T-helper 2 cell treated with Interferon-gamma antibody and Interleukin-4, amounts not matched to agents 5 μg/mL and 100 μg/mL, for 36 hours (primary cell): ENCODE data around the gene FERMT3.

Experiments used
- DNase-seq: peaks from one replicate; pipeline ENCODE4 v3.0.0; 2021; ENCODE audit warnings: low spot score
- H3K27ac Mint-ChIP-seq: one replicate; pipeline ENCODE4 v1.8.0; 2021; ENCODE audit warnings: mild to moderate bottlenecking, mixed read lengths
- H3K27me3 Mint-ChIP-seq: one replicate; pipeline ENCODE4 v1.8.0; 2021; ENCODE audit warnings: low read depth, mixed read lengths
- H3K36me3 Mint-ChIP-seq: one replicate; pipeline ENCODE4 v1.8.0; 2021; ENCODE audit warnings: low read depth, mixed read lengths
- H3K4me1 Mint-ChIP-seq: one replicate; pipeline ENCODE4 v1.8.0; 2021; ENCODE audit warnings: low read depth, mixed read lengths
- H3K4me3 Mint-ChIP-seq: one replicate; pipeline ENCODE4 v1.8.0; 2022; ENCODE audit warnings: mild to moderate bottlenecking, moderate library complexity, mixed read lengths
- H3K9me3 Mint-ChIP-seq: one replicate; pipeline ENCODE4 v1.8.0; 2021; ENCODE audit warnings: mixed read lengths

The FERMT3 gene

DNA sequence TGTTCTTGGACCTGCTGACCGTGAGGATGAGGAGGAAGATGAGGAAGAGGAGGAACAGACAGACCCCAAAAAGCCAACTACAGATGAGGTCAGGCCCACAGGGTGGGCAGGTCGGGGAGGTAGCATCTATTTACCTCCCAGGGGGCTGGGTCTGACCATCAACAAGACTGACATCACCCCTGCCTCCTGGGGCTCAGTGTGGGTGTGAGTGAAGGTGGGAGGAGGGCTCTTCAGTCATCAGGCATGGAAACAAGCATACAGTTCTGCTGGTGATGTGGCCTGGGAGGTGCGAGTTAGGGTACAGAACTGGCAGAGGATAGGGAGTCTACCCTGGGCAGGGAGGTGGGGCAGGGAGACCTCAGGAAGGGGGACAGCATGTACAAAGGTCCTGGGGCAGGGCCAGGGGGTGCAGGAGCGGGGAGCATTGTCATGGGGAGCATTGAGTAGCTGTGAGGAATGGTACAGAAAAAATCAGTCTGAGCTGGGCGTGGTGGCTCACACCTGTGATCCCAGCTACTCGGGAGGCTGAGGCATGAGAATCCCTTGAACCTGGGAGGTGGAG lies 53.7 kb downstream of the FERMT3 start:
- Mint-ChIP-seq H3K4me1 (peaks cover 2% of the 10 kb centered on the region), H3K9me3 (no peaks in the 10 kb centered on the region), H3K4me3 (no peak overlapping the region), H3K27me3 (no peaks in the 10 kb centered on the region), H3K27ac (no peak overlapping the region), H3K36me3 (peaks cover 19% of the 10 kb centered on the region)
- DNase-seq: no peak

DNA sequence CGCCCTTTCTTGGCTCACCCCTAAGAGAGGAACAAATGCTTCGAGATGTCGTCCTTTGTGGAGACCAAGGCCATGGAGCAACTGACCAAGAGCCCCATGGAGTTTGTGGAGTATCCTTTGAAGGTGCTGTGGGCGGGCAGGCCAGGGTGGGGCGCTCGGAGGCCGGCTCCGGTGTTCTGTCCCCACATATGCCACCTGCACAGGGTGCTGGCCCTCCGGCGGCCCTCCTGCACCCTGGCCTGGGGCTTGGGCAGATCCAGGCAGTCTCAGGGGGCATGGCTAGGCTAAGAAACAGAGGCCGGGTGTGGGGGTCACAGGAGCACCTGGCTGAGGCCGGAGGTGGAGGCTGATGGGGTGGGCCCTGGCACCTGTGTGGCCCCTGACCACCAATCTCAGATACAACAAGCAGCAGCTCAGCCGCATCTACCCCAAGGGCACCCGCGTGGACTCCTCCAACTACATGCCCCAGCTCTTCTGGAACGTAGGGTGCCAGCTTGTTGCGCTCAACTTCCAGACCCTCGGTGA lies 55.1 kb downstream of the FERMT3 start:
- no peak for DNase-seq
- no peak overlapping the region for H3K27ac Mint-ChIP-seq
- peaks cover 2% of the 10 kb centered on the region for H3K4me1 Mint-ChIP-seq
- H3K4me3 Mint-ChIP-seq: no peak overlapping the region
- H3K36me3 Mint-ChIP-seq: peaks cover 21% of the 10 kb centered on the region
- no peaks in the 10 kb centered on the region for H3K27me3 Mint-ChIP-seq
- no peaks in the 10 kb centered on the region for H3K9me3 Mint-ChIP-seq

DNA sequence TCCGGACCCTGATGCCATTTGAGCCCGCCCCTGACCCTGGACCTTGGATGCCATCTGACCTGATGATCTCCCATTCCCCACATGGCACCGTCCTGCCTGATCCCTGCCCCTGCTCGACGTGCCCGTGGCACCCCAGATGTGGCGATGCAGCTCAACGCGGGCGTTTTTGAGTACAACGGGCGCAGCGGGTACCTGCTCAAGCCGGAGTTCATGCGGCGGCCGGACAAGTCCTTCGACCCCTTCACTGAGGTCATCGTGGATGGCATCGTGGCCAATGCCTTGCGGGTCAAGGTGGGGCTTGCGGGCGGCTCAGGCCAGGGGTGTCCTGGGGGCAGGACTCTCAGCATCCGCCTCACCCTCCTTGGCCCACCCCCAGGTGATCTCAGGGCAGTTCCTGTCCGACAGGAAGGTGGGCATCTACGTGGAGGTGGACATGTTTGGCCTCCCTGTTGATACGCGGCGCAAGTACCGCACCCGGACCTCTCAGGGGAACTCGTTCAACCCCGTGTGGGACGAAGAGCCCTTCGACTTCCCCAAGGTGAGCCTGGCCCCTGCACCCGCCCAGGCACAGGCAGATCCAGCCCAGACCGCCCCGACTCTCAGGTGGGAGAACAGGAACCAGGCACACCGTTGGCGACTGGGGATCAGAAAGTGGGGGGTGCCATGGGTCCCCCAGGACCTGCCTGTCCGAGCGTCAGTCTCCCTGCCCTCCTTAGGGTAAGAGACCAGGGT lies 55.9 kb downstream of the FERMT3 start:
- Mint-ChIP-seq H3K36me3 (peaks cover 21% of the 10 kb centered on the region), H3K27me3 (no peaks in the 10 kb centered on the region), H3K4me3 (no peak overlapping the region), H3K4me1 (peaks cover 2% of the 10 kb centered on the region), H3K27ac (no peak overlapping the region), H3K9me3 (no peaks in the 10 kb centered on the region)
- DNase-seq: no peak

DNA sequence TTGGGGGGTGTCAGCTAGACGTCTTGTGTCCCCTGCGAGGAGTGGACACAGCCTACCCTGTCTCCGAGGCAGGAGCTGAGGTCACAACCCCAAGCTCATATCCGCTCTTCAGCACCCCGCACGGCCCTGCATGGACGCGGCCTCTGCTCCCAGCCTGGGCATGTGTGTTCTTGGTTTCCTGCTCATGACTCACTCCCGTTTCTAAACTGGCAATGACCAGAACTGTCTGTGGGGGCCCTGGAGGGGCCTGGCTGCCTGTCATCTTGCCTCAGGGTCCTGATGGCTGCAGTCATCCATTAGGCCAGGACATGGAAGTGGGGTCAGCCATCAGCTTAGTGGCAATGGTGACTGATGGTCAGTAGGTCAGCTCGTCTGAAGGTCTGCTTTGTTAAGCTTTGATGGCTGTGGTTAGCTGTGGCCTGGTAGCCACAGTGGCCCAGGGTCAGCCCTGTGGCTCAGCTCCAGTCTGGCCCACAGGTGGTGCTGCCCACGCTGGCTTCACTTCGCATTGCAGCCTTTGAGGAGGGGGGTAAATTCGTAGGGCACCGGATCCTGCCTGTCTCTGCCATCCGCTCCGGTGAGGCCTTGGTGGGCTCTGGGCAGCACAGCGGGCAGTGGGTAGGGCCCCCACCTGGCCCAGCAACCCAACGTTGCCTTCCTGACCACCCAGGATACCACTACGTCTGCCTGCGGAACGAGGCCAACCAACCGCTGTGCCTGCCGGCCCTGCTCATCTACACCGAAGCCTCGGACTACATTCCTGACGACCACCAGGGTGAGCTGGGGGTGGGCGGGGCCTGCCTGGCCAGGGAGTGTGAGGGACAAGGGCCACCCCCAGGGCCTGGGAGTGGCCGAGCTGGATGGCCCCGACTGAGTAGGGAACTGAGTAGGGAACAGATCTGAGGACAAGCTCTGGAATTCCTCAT lies 56.8 kb downstream of the FERMT3 start:
- Mint-ChIP-seq H3K4me1 (peaks cover 9% of the 10 kb centered on the region), H3K36me3 (peaks cover 21% of the 10 kb centered on the region), H3K4me3 (no peak overlapping the region), H3K9me3 (no peaks in the 10 kb centered on the region), H3K27ac (no peak overlapping the region), H3K27me3 (no peaks in the 10 kb centered on the region)
- DNase-seq: no peak

DNA sequence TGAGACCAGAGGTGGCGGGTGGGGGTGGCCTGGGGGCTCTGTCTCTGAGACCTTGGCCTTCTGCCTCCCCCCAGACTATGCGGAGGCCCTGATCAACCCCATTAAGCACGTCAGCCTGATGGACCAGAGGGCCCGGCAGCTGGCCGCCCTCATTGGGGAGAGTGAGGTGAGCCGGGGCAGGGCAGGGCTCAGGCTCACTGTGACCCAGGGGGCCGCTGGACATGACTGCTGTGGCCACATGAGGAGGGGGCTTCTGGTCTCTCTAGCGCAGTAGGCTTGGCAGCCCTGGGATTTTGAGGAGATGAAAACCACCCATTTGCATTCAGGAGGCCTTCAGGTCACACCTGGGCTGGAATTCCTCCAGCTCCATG lies 57.4 kb downstream of the FERMT3 start:
- Mint-ChIP-seq H3K36me3 (peaks cover 19% of the 10 kb centered on the region), H3K9me3 (no peaks in the 10 kb centered on the region), H3K27me3 (no peaks in the 10 kb centered on the region)

DNA sequence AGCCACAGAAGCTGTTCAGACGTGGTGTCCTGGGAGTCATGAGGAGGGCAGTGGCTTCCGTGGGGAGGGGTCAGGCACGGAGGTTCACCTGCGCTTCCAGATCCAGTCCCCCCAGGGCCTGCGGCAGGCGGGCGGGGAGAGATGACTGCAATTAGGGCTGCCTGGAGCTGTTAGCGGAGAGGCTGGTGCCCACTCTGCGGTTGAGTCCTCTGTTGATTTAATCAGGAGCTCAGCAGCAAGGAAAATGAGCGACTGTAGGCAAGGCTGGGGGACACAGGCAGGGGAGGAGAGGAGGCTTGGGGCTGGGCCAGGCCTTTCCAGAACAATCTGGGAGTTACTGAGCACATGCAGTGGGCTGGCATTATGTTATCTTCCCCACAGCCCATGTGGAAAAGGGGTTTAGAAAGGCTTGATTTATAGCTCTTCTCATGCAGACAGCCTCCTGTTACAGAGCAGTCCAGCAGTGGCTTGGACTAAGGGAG lies 57.9 kb downstream of the FERMT3 start:
- DNase-seq: no peak
- no peaks in the 10 kb centered on the region for H3K27me3 Mint-ChIP-seq
- no peak overlapping the region for H3K4me3 Mint-ChIP-seq
- no peak overlapping the region for H3K27ac Mint-ChIP-seq
- H3K9me3 Mint-ChIP-seq: no peaks in the 10 kb centered on the region
- peaks cover 14% of the 10 kb centered on the region for H3K4me1 Mint-ChIP-seq
- H3K36me3 Mint-ChIP-seq: peaks cover 18% of the 10 kb centered on the region

More for the DNA sequence above, 57.4 kb downstream of the FERMT3 start:
- Mint-ChIP-seq H3K27ac (no peak overlapping the region), H3K4me1 (peaks cover 13% of the 10 kb centered on the region), H3K4me3 (no peak overlapping the region)
- no peak for DNase-seq

DNA sequence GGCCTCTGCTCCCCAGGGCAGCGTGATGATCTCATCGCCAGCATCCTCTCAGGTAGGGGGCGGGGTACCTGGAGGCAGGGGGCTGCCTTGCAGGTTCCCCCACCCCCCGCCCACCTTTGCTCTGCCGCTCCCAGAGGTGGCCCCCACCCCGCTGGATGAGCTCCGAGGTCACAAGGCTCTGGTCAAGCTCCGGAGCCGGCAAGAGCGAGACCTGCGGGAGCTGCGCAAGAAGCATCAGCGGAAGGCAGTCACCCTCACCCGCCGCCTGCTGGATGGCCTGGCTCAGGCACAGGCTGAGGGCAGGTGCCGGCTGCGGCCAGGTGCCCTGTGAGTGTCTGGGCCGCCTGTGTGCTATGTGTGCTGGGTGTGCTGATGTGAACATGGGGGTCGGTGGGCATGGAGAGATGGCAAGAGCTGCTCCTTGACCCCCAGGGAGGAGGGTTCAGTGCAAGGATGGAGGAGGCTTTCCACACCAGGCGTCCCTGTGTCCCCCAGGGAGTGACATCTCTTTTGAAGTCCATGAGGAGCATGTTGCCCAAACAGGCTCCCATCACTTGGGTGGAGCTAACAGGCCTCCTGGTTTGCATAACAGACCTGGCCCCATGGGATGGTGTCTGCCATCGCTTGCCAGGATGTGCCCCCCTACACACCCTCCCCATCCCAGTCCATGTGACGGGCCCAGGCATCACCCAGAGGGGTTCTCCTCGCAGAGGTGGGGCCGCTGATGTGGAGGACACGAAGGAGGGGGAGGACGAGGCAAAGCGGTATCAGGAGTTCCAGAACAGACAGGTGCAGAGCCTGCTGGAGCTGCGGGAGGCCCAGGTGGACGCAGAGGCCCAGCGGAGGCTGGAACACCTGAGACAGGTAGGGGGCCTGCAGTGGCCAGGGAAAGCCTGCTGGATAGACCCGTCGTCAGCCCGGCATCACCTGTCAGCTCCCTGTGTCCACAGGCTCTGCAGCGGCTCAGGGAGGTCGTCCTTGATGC lies 58.9 kb downstream of the FERMT3 start:
- no peaks in the 10 kb centered on the region for H3K27me3 Mint-ChIP-seq
- no peaks in the 10 kb centered on the region for H3K9me3 Mint-ChIP-seq
- H3K27ac Mint-ChIP-seq: no peak overlapping the region
- peaks cover 18% of the 10 kb centered on the region for H3K4me1 Mint-ChIP-seq
- DNase-seq: no peak
- no peak overlapping the region for H3K4me3 Mint-ChIP-seq
- H3K36me3 Mint-ChIP-seq: peaks cover 13% of the 10 kb centered on the region

DNA sequence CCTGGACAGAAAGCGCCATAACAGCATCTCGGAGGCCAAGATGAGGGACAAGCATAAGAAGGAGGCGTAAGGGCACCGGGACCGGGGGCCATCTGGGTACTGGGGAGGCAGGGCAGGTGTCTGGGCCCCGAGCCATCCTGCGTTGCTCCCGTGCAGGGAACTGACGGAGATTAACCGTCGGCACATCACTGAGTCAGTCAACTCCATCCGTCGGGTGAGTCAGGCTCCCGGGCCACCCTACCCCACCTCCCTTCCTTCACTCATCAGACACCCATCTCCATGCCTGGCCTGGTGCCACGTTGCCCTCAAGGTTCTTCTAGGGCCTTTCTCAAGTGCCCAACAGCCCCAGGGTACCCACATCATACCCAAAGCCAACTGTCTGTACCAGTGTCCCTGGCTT lies 59.8 kb downstream of the FERMT3 start:
- no peak overlapping the region for H3K27ac Mint-ChIP-seq
- no peaks in the 10 kb centered on the region for H3K9me3 Mint-ChIP-seq
- peaks cover 13% of the 10 kb centered on the region for H3K36me3 Mint-ChIP-seq
- H3K4me1 Mint-ChIP-seq: peaks cover 18% of the 10 kb centered on the region
- no peaks in the 10 kb centered on the region for H3K27me3 Mint-ChIP-seq
- no peak overlapping the region for H3K4me3 Mint-ChIP-seq
- DNase-seq: no peak

DNA sequence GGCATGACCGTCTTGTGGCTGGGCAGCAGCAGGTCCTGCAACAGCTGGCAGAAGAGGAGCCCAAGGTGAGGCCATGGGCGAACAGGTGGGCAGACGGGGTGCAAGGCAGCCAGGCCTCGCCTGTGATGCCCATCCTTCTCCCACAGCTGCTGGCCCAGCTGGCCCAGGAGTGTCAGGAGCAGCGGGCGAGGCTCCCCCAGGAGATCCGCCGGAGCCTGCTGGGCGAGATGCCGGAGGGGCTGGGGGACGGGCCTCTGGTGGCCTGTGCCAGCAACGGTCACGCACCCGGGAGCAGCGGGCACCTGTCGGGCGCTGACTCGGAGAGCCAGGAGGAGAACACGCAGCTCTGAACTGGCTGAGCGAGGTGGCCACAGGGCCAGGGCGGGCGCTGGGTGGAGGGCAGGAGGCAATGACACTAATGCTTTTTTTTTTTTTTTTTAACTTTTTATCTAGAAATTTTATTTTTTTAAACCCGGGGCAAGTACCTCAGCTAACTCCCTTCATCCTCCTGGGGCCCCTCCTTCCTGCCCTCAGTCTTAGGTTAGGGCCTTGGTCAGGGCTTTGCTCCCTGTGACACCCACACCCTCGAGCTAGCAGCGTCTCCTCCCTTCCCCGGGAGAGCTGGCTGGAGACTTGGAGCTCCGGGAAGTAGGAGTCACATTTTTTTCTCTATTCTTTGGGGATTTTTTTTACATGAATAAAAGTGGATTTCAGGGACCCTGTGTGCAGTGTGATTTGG lies 60.9 kb downstream of the FERMT3 start:
- H3K27ac Mint-ChIP-seq: peak overlapping the region; percentile 96
- H3K36me3 Mint-ChIP-seq: peaks cover 9% of the 10 kb centered on the region
- no peak overlapping the region for H3K4me3 Mint-ChIP-seq

DNA sequence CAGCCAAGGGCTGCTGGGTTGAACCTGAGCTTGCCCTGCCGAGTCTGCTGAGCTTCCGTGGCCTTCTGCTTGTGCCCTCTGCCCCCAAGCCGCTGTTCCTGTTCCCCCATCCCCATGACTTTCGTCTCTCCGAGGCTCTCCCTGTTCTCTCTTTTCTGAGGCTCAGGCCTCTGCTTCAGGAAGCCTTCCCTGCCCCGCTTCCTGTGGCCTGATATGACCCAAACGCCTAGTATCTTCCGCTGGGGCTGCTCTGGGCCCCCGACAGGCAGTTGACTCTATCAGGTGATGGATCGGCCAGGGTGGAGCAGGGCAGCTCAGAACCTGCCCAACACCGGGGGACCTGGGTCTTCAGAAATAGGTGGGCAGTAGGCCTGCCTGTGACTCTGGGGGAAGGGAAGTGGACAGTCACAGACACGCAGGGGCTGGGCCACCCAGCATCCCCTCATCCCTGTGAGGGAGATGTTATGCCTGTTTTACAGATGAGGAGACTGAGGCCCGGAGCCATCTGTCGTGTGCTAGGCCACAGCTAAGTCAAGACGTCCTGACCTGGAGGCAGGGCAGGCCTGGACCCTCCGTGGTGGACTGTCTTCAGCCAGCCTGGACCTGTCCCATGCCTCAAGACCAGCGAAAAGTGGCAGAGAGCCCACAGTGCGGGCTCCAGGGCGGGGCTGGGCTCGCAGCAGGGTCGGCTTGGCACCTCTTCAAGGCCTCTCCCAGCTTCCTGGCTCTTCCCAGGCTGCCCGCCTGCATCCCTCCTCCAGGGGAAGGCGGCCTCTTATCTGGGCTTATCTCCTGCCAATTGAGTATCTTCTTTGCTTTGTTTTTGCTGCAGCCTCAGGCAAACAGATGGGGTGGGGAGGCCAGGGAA lies 61.7 kb downstream of the FERMT3 start:
- peak overlapping the region; percentile 96 for H3K4me3 Mint-ChIP-seq
- peaks cover 7% of the 10 kb centered on the region for H3K36me3 Mint-ChIP-seq
- DNase-seq: no peak
- H3K27ac Mint-ChIP-seq: peak overlapping the region; percentile 96
- H3K27me3 Mint-ChIP-seq: no peaks in the 10 kb centered on the region
- H3K9me3 Mint-ChIP-seq: no peaks in the 10 kb centered on the region
- H3K4me1 Mint-ChIP-seq: peaks cover 24% of the 10 kb centered on the region

More for the DNA sequence above, 60.9 kb downstream of the FERMT3 start:
- H3K9me3 Mint-ChIP-seq: no peaks in the 10 kb centered on the region
- DNase-seq: no peak
- peaks cover 23% of the 10 kb centered on the region for H3K4me1 Mint-ChIP-seq
- H3K27me3 Mint-ChIP-seq: no peaks in the 10 kb centered on the region

DNA sequence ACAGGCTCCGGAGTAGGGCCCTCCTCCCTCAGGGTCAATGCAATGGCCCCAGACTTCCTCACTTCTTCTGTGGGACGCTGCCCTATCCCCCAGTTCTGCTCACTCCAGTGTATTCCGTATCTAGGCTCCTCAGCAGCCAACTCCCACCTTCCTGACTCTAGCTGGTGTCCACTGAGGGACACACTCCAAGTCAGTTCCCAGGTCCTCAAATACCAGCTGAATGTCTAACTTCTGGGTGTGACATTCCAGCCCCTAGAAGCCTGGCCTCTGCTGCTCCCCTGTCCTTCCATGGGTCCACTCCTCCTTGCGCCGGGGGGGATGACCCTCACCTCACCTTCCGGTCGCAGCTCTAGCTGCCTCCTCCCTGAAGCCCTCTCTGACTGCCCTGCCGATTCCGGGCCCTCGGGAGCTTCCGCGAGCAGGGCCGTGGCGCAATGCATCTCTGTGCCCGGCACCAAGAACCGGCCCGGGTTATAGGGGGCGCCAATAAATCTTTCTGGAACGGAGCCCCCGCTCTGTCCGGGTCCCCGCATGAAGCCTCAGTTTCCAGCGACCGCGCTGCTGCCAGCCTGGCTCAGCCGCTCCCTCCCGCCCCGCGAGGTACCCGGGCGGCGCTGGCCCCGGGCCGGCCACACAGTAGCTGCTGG lies 62.5 kb downstream of the FERMT3 start:
- peaks cover 24% of the 10 kb centered on the region for H3K4me1 Mint-ChIP-seq
- H3K27me3 Mint-ChIP-seq: no peaks in the 10 kb centered on the region
- peaks cover 7% of the 10 kb centered on the region for H3K36me3 Mint-ChIP-seq
- DNase-seq: peak; percentile 58
- peak overlapping the region; percentile 96 for H3K27ac Mint-ChIP-seq
- peak overlapping the region; percentile 96 for H3K4me3 Mint-ChIP-seq
- H3K9me3 Mint-ChIP-seq: no peaks in the 10 kb centered on the region
